Gastrocnemius medialis (tissue), 4 donors: ENCODE results near the gene ADGRD1. TPM values are rescaled to one million over a fixed set of nuclear protein-coding genes. Genes with fewer than 3 reads are reported as not detected.

Experiments used
- ATAC-seq, 2 donors: fragments of 150-250 bp; one replicate each; pipeline ENCODE4 v1.9.1; 2016
- DNase-seq, 2 donors: peaks; one replicate each; pipeline ENCODE4 v3.0.0-alpha.2; 2019
- H3K27ac ChIP-seq, 4 donors: fragments of 200-600 bp; sonication (generic); 1 replicate in 1 of 4; 2 replicates in 3 of 4; pipeline ENCODE4 v1.5.1; 2016 to 2018; ENCODE audit warnings: mild to moderate bottlenecking in 2 of 4, moderate library complexity in 1 of 4
- H3K27me3 ChIP-seq, 3 donors: fragments of 200-600 bp; sonication (generic) in 2 of 3; 1 replicate in 1 of 3; 2 replicates in 2 of 3; pipeline versions ENCODE4 v1.5.1 to v1.6.0; 2016 to 2019; ENCODE audit warnings: mild to moderate bottlenecking in 1 of 3, moderate library complexity in 1 of 3
- H3K36me3 ChIP-seq, 2 donors: fragments of 200-600 bp; sonication (generic) in 1 of 2; one replicate each; pipeline ENCODE4 v1.5.1; 2017 to 2018
- H3K4me1 ChIP-seq, 2 donors: fragments of 200-600 bp; sonication (generic) in 1 of 2; one replicate each; pipeline ENCODE4 v1.5.1; 2016 to 2017; ENCODE audit warnings: mild to moderate bottlenecking in 2 of 2
- H3K4me3 ChIP-seq, 4 donors: fragments of 200-600 bp; sonication (generic) in 3 of 4; 1 replicate in 1 of 4; 2 replicates in 3 of 4; pipeline ENCODE4 v1.5.1; 2016 to 2019; ENCODE audit warnings: mild to moderate bottlenecking in 2 of 4
- H3K9me3 ChIP-seq, 3 donors: fragments of 200-600 bp; sonication (generic) in 2 of 3; 1 replicate in 1 of 3; 2 replicates in 2 of 3; pipeline ENCODE4 v1.5.1; 2016 to 2019
- CTCF ChIP-seq, 5 experiments: fragments of 450-650 bp in 3 of 5; fragments of 200-600 bp in 2 of 5; sonication (generic) in 2 of 5; IDR thresholded peaks in 4 of 5; conservative IDR thresholded peaks in 1 of 5; 1 replicate in 4 of 5; 2 replicates in 1 of 5; pipeline ENCODE4 v1.5.1; 2016 to 2019; ENCODE audit warnings: antibody characterized with exemption in 5 of 5, mild to moderate bottlenecking in 3 of 5, moderate library complexity in 3 of 5
- POLR2A ChIP-seq, 2 donors: fragments of 450-650 bp; IDR thresholded peaks; one replicate each; pipeline ENCODE4 v1.6.1; 2017; ENCODE audit warnings: antibody characterized with exemption in 2 of 2, mild to moderate bottlenecking in 2 of 2, moderate library complexity in 2 of 2
- in situ Hi-C, 4 donors: fragments of 200-750 bp; cut with MboI; loops; one replicate each; pipeline versions ENCODE4 v1.15.0 to v1.8.0; 2017; ENCODE audit warnings: low sequenced_read_pairs in 4 of 4
- intact Hi-C: fragments of 100-400 bp; cut with DNase I; formaldehyde crosslinking; loops from one replicate; pipeline ENCODE4 v1.15.1; 2023; ENCODE audit warnings: low total_unique reads
- total RNA-seq, 4 donors: library from RNA; depleted of rRNA; stranded (reverse); fragments of >200 nt; gene quantifications; one replicate each; pipeline versions ENCODE4 v1.1.0 to v1.2.3, GENCODE V29; 2016

The ADGRD1 gene
- total RNA-seq, 4 donors from 2014 or later = 5.3 to 9.6 (median 8.2) TPM

- Histone ChIP-seq H3K9me3 (no peaks in the 10 kb centered on the region), H3K4me1 (peaks cover 3 to 5% of the 10 kb centered on the region in 2 donors), H3K27me3 (no peaks in the 10 kb centered on the region), H3K4me3 (no peak overlapping the region), H3K36me3 (no peaks in the 10 kb centered on the region), H3K27ac (no peak overlapping the region)
- in situ Hi-C loops = loop anchor here in 1 of 4 donors (25.0 kb wide), 1 partner anchor 879 kb away; no protein-coding TSS in a partner anchor
- intact Hi-C loops = loop anchor here (10.0 kb wide), 1 partner anchor 726 kb away; no protein-coding TSS in a partner anchor
- no peak for ATAC-seq
- DNase-seq = peak in 1 of 2 donors; percentile 7
- TF ChIP-seq POLR2A (IDR thresholded peaks at IDR 0.05) = no peak
- no peak for TF ChIP-seq CTCF (IDR thresholded peaks at IDR 0.05 in 4 of 5, conservative IDR thresholded peaks at IDR 0.05 in 1 of 5)
Observed at GRCh38 chr12:131108177-131108955, 154.7 kb downstream of the ADGRD1 start.

GRCh38 chr12:131111446-131111845, 157.7 kb downstream of the ADGRD1 start:
- Histone ChIP-seq H3K27me3 (no peaks in the 10 kb centered on the region), H3K9me3 (no peaks in the 10 kb centered on the region), H3K27ac (no peak overlapping the region), H3K36me3 (no peaks in the 10 kb centered on the region), H3K4me3 (no peak overlapping the region), H3K4me1 (peaks cover 0 to 3% of the 10 kb centered on the region in 2 donors)
- DNase-seq (no peak), ATAC-seq (no peak)
- intact Hi-C loops = no loop called here
- TF ChIP-seq POLR2A (IDR thresholded peaks at IDR 0.05) (no peak), CTCF (IDR thresholded peaks at IDR 0.05 in 4 of 5, conservative IDR thresholded peaks at IDR 0.05 in 1 of 5) (no peak)
- in situ Hi-C loops = loop anchor here in 1 of 4 donors (25.0 kb wide), 1 partner anchor 876 kb away; no protein-coding TSS in a partner anchor

- no peaks in the 10 kb centered on the region for H3K27me3 ChIP-seq
- DNase-seq (peak in 1 of 2 donors; percentile 7), ATAC-seq (no peak)
- no peak overlapping the region for H3K4me3 ChIP-seq
- in situ Hi-C loops (loop anchor here in 1 of 4 donors (25.0 kb wide), 1 partner anchor 875 kb away; no protein-coding TSS in a partner anchor), intact Hi-C loops (no loop called here)
- H3K4me1 ChIP-seq = peaks cover 0 to 3% of the 10 kb centered on the region in 2 donors
- no peaks in the 10 kb centered on the region for H3K9me3 ChIP-seq
- TF ChIP-seq CTCF (IDR thresholded peaks at IDR 0.05 in 4 of 5, conservative IDR thresholded peaks at IDR 0.05 in 1 of 5) (no peak), POLR2A (IDR thresholded peaks at IDR 0.05) (no peak)
- no peak overlapping the region for H3K27ac ChIP-seq
- H3K36me3 ChIP-seq = no peaks in the 10 kb centered on the region
Observed at GRCh38 chr12:131112021-131112420, 158.3 kb downstream of the ADGRD1 start.

- Histone ChIP-seq H3K27me3 (no peaks in the 10 kb centered on the region), H3K27ac (no peak overlapping the region), H3K4me3 (no peak overlapping the region), H3K4me1 (peaks cover 0 to 3% of the 10 kb centered on the region in 2 donors), H3K9me3 (no peaks in the 10 kb centered on the region), H3K36me3 (no peaks in the 10 kb centered on the region)
- ATAC-seq (no peak), DNase-seq (peak in 1 of 2 donors; percentile 10)
- in situ Hi-C loops = loop anchor here in 1 of 4 donors (25.0 kb wide), 1 partner anchor 875 kb away; no protein-coding TSS in a partner anchor
- TF ChIP-seq POLR2A (IDR thresholded peaks at IDR 0.05) = no peak
- TF ChIP-seq CTCF (IDR thresholded peaks at IDR 0.05 in 4 of 5, conservative IDR thresholded peaks at IDR 0.05 in 1 of 5) = no peak
- intact Hi-C loops = no loop called here
Observed at GRCh38 chr12:131112700-131113290, 159.1 kb downstream of the ADGRD1 start.
